B cell (primary cell): ENCODE measurements around the gene GUCA2B.

ENCODE experiments used
- EZH2 ChIP-seq: IDR thresholded peaks from 2 replicates; pipeline ENCODE4 v1.6.1; 2012; ENCODE audit warnings: borderline replicate concordance, low read depth, mild to moderate bottlenecking, moderate library complexity, low read length; ENCODE audit not compliant: insufficient read depth, poor library complexity, severe bottlenecking
- TF ChIP-seq, protein P1 (sequence below): fragments of 200-600 bp; IDR thresholded peaks from one replicate; pipeline ENCODE4 v1.8.0; 2022; ENCODE audit warnings: antibody characterized with exemption, mild to moderate bottlenecking

- TF ChIP-seq, protein P1, sequence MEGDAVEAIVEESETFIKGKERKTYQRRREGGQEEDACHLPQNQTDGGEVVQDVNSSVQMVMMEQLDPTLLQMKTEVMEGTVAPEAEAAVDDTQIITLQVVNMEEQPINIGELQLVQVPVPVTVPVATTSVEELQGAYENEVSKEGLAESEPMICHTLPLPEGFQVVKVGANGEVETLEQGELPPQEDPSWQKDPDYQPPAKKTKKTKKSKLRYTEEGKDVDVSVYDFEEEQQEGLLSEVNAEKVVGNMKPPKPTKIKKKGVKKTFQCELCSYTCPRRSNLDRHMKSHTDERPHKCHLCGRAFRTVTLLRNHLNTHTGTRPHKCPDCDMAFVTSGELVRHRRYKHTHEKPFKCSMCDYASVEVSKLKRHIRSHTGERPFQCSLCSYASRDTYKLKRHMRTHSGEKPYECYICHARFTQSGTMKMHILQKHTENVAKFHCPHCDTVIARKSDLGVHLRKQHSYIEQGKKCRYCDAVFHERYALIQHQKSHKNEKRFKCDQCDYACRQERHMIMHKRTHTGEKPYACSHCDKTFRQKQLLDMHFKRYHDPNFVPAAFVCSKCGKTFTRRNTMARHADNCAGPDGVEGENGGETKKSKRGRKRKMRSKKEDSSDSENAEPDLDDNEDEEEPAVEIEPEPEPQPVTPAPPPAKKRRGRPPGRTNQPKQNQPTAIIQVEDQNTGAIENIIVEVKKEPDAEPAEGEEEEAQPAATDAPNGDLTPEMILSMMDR: no peak
- no peak for TF ChIP-seq EZH2
Measured at GRCh38 chr1:42168763-42169162, 15.6 kb downstream of the GUCA2B start.
